AG09319 (cell line): Measurements from ENCODE around the gene TLR8.

ENCODE experiments used
- DNase-seq: peaks from one replicate; pipeline ENCODE4 v3.0.0-alpha.2; 2010; ENCODE audit warnings: low read depth; ENCODE audit errors: extremely low read depth
- TF ChIP-seq, protein P1 (sequence below): IDR thresholded peaks from 2 replicates; pipeline ENCODE4 v1.5.1; 2011; ENCODE audit warnings: low read depth, mild to moderate bottlenecking, inconsistent platforms, low read length, moderate library complexity

TLR8 gene

DNA sequence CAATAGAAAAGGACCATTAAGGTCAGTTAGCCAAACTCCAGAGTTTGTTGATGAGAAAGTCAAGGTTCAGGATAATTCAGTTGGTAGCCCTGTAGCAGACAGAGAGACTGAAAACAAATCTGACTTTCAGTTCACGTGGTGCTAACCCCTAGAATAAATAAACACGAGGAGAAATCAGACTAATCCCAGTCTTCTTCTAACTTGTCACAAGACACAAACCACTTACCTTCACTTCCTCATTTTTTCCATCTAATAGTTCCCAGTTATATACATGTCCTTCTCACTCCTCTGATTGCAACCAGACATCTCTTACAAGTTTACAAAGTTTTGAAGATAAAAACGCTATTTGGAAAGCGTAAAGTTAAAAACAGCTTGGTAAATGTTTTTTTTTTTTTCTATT lies 31.8 kb upstream of the TLR8 start:
- TF ChIP-seq, protein P1, sequence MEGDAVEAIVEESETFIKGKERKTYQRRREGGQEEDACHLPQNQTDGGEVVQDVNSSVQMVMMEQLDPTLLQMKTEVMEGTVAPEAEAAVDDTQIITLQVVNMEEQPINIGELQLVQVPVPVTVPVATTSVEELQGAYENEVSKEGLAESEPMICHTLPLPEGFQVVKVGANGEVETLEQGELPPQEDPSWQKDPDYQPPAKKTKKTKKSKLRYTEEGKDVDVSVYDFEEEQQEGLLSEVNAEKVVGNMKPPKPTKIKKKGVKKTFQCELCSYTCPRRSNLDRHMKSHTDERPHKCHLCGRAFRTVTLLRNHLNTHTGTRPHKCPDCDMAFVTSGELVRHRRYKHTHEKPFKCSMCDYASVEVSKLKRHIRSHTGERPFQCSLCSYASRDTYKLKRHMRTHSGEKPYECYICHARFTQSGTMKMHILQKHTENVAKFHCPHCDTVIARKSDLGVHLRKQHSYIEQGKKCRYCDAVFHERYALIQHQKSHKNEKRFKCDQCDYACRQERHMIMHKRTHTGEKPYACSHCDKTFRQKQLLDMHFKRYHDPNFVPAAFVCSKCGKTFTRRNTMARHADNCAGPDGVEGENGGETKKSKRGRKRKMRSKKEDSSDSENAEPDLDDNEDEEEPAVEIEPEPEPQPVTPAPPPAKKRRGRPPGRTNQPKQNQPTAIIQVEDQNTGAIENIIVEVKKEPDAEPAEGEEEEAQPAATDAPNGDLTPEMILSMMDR, result no peak
- DNase-seq, result no peak

DNA sequence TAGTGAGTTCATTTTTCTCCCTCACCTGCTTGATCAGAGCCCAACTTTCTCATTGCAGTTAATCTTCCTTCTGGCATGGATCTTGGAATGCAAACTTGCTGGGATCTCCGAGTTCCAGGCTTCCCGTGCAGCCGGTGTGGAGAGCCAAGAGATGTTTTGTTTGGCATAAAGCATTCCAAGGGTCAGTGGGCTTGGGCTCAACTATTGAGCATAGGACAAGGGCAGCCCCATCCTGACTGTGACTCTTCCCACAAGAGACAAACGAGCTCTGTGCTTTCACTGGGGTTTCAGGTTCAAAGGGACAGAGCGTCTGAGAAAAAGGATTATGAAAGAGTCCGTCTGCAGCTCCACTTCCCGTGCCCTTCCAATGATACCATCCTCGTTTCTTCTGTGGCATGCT lies 29.0 kb upstream of the TLR8 start:
- TF ChIP-seq, protein P1, result no peak
- DNase-seq, result no peak

DNA sequence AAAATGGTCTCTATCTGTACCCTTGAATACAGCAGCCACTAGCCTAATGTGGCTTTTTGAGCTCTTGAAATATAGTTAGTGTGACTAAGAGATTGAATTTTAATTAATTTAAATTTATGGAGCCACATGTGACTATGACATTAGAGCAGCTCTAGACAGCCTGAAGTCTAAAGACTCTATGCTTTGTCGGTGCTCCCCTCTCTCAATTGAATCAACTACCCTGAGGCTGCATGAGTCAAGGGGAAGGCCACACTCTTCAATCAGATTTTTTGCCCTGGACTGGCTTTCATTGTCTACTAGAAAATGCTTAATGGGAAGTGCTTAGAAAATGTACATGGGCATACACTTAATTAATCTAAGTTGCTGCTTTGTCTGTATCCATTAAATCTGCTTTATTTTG lies 27.9 kb upstream of the TLR8 start:
- no peak for DNase-seq
- TF ChIP-seq, protein P1, result no peak

DNA sequence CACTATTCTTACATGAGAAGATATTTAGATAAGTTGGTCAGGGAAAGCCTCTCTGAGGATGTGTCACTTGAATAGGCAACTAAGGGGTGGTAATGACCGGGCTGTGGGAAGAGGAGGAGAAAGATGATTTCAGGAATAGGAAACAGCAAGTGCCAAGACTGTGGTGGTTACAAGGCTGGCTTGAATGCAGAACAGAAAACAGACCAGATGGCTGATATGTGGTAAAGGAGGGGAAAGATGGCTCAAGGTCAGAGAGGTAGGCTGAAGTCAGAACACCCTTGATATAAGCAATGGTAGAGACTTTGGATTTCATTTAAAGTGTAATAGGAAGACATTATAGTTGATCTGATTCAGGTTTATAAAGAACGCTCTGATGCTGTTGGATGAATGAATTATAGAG lies 24.5 kb upstream of the TLR8 start:
- no peak for DNase-seq
- TF ChIP-seq, protein P1, result no peak

DNA sequence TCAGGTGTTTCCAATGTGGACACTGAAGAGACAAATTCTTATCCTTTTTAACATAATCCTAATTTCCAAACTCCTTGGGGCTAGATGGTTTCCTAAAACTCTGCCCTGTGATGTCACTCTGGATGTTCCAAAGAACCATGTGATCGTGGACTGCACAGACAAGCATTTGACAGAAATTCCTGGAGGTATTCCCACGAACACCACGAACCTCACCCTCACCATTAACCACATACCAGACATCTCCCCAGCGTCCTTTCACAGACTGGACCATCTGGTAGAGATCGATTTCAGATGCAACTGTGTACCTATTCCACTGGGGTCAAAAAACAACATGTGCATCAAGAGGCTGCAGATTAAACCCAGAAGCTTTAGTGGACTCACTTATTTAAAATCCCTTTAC lies 20.9 kb upstream of the TLR8 start:
- TF ChIP-seq, protein P1, result no peak
- no peak for DNase-seq

DNA sequence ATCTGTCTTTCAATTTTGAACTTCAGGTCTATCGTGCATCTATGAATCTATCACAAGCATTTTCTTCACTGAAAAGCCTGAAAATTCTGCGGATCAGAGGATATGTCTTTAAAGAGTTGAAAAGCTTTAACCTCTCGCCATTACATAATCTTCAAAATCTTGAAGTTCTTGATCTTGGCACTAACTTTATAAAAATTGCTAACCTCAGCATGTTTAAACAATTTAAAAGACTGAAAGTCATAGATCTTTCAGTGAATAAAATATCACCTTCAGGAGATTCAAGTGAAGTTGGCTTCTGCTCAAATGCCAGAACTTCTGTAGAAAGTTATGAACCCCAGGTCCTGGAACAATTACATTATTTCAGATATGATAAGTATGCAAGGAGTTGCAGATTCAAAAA lies 19.9 kb upstream of the TLR8 start:
- TF ChIP-seq, protein P1, result no peak
- no peak for DNase-seq

DNA sequence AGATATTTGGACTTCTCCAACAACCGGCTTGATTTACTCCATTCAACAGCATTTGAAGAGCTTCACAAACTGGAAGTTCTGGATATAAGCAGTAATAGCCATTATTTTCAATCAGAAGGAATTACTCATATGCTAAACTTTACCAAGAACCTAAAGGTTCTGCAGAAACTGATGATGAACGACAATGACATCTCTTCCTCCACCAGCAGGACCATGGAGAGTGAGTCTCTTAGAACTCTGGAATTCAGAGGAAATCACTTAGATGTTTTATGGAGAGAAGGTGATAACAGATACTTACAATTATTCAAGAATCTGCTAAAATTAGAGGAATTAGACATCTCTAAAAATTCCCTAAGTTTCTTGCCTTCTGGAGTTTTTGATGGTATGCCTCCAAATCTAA lies 19.3 kb upstream of the TLR8 start:
- no peak for DNase-seq
- TF ChIP-seq, protein P1, result no peak

DNA sequence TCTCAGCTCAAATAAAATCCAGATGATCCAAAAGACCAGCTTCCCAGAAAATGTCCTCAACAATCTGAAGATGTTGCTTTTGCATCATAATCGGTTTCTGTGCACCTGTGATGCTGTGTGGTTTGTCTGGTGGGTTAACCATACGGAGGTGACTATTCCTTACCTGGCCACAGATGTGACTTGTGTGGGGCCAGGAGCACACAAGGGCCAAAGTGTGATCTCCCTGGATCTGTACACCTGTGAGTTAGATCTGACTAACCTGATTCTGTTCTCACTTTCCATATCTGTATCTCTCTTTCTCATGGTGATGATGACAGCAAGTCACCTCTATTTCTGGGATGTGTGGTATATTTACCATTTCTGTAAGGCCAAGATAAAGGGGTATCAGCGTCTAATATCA lies 18.7 kb upstream of the TLR8 start:
- TF ChIP-seq, protein P1, result no peak

More for the DNA sequence above, 18.7 kb upstream of the TLR8 start:
- no peak for DNase-seq
